Measurements from ENCODE around the gene ARL8A.

ARL8A gene

GRCh38 chr1:202105571-202106339 is 38.8 kb downstream of the ARL8A start:
- Mint-ChIP-seq H3K9me3 (no peaks in the 10 kb centered on the region), H3K27me3 (no peaks in the 10 kb centered on the region), H3K27ac (no peak overlapping the region), H3K4me3 (no peak overlapping the region), H3K4me1 (no peaks in the 10 kb centered on the region)
- ATAC-seq: no peak
- no peak for DNase-seq

- DNase-seq (no peak), ATAC-seq (no peak)
- Mint-ChIP-seq H3K4me3 (no peak overlapping the region), H3K27me3 (no peaks in the 10 kb centered on the region), H3K27ac (no peak overlapping the region), H3K9me3 (no peaks in the 10 kb centered on the region), H3K4me1 (no peaks in the 10 kb centered on the region)
Observed at GRCh38 chr1:202104073-202104472, 40.5 kb downstream of the ARL8A start.

- Mint-ChIP-seq H3K27me3 (no peaks in the 10 kb centered on the region), H3K4me3 (no peak overlapping the region), H3K9me3 (no peaks in the 10 kb centered on the region), H3K4me1 (no peaks in the 10 kb centered on the region), H3K27ac (no peak overlapping the region)
- no peak for ATAC-seq
- DNase-seq: no peak
Observed at GRCh38 chr1:202101184-202101583, 43.4 kb downstream of the ARL8A start.

- DNase-seq (no peak), ATAC-seq (no peak)
- Mint-ChIP-seq H3K27me3 (peaks cover 8% of the 10 kb centered on the region), H3K9me3 (no peaks in the 10 kb centered on the region), H3K4me3 (no peak overlapping the region), H3K27ac (peak overlapping the region; percentile 64 to 65), H3K4me1 (no peaks in the 10 kb centered on the region)
Observed at GRCh38 chr1:202093858-202094257, 50.7 kb downstream of the ARL8A start.

GRCh38 chr1:202090994-202091393 is 53.5 kb downstream of the ARL8A start:
- H3K27ac Mint-ChIP-seq: no peak overlapping the region
- no peaks in the 10 kb centered on the region for H3K9me3 Mint-ChIP-seq
- ATAC-seq (no peak), DNase-seq (no peak)
- H3K4me1 Mint-ChIP-seq: no peaks in the 10 kb centered on the region
- peaks cover 24% of the 10 kb centered on the region for H3K27me3 Mint-ChIP-seq
- no peak overlapping the region for H3K4me3 Mint-ChIP-seq

- Mint-ChIP-seq H3K27me3 (peaks cover 23% of the 10 kb centered on the region), H3K4me3 (no peak overlapping the region), H3K9me3 (no peaks in the 10 kb centered on the region), H3K4me1 (no peaks in the 10 kb centered on the region), H3K27ac (no peak overlapping the region)
- ATAC-seq (no peak), DNase-seq (no peak)
Observed at GRCh38 chr1:202088206-202088605, 56.3 kb downstream of the ARL8A start.

- Mint-ChIP-seq H3K4me3 (no peak overlapping the region), H3K27ac (no peak overlapping the region), H3K9me3 (no peaks in the 10 kb centered on the region)
Observed at GRCh38 chr1:202086579-202087350, 57.8 kb downstream of the ARL8A start.

GRCh38 chr1:202085682-202086373 is 58.7 kb downstream of the ARL8A start:
- H3K4me1 Mint-ChIP-seq: no peaks in the 10 kb centered on the region
- DNase-seq: no peak
- no peak for ATAC-seq
- no peaks in the 10 kb centered on the region for H3K9me3 Mint-ChIP-seq
- H3K4me3 Mint-ChIP-seq: no peak overlapping the region
- peaks cover 23% of the 10 kb centered on the region for H3K27me3 Mint-ChIP-seq
- H3K27ac Mint-ChIP-seq: peak overlapping the region in 1 of 2 donors; percentile 30

More at GRCh38 chr1:202086579-202087350, 57.8 kb downstream of the ARL8A start:
- DNase-seq (no peak), ATAC-seq (no peak)
- Mint-ChIP-seq H3K4me1 (no peaks in the 10 kb centered on the region), H3K27me3 (peaks cover 23% of the 10 kb centered on the region)

GRCh38 chr1:202084791-202085681 is 59.5 kb downstream of the ARL8A start:
- Mint-ChIP-seq H3K9me3 (no peaks in the 10 kb centered on the region), H3K27ac (no peak overlapping the region), H3K27me3 (peaks cover 23% of the 10 kb centered on the region), H3K4me1 (no peaks in the 10 kb centered on the region), H3K4me3 (no peak overlapping the region)
- DNase-seq (no peak), ATAC-seq (no peak)
